ENCODE data around the gene UPP1.
"Not testable (repeated sequence)": the region's sequence is repeated elsewhere in the genome, so short reads cannot be mapped to it uniquely, and the experiment has no call there.

The UPP1 gene

DNA sequence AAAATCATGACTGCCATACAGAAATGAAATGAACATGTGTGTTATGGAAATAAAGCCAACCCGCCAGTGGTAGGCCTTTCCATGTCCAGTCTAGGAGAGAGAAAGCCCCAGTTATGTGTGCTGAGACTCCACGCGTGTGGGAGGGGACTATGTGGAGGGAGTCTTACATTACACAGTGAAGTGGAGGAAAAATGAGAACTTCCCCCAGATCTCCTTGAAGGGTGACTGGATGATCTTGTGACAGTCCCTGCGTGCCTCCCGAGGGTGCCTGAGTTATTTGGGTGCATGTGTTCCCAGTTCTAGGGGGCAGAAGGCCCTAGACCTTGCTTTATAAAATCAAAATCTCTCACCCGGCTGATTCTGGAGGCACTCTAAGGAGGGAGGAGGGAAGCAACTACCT lies 24.2 kb downstream of the UPP1 start:
- no peak for DNase-seq

DNA sequence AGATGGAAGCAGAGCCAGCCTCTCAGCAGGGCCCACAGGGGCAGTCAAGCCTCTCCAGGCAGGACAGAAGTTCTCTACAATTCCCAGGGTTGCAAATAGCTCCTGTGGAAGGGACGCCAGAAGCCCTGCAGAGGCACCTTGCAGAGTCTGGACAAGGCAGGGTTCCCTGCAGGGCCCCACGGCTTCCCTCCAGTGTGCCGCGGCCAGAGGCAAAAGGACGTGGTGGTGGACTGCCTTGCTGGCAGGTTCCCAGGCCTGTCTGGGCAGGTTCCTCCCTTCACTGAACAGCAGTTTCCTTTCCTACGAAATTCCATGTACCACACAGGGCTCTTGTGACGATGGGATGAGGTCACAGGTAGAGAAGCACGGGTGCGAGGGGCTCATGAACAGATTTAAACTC lies 25.1 kb downstream of the UPP1 start:
- no peak for DNase-seq

DNA sequence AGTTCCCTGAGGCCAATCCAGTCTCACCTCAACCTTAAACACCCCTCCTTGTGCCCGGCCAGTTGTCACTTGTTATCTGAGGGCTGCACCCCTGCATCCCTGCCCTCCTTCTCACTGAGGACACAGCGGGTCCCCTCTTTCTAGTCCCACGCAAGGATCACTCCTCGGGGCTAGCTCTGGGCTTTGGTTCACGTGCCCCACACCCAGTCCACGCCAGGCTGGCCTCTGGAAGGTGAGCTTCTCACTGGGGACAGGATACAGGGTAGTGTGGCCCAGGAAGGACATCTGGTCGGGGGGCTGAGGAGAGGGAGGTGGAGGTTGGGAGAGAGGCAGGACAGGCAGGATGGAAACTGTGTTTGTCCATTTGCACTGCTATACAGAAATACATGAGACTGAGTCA lies 25.5 kb downstream of the UPP1 start:
- no peak for DNase-seq

DNA sequence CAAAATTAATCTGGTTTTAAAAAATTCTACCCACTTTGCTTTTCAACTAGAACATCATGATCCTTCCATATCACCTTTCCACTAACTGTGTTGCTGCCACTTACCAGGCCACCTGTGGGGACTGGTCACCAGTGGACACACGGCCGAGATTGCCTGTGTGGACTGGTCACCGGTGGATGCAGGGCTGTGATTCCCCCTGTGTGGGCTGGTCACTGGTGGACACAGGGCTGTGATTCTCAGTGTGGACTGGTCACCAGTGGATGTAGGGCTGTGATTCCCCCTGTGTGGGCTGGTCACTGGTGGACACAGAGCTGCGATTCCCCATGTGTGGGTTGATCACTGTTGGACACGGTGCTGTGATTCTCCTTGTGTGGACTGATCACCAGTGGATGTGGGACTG lies 27.0 kb downstream of the UPP1 start:
- DNase-seq = no peak

DNA sequence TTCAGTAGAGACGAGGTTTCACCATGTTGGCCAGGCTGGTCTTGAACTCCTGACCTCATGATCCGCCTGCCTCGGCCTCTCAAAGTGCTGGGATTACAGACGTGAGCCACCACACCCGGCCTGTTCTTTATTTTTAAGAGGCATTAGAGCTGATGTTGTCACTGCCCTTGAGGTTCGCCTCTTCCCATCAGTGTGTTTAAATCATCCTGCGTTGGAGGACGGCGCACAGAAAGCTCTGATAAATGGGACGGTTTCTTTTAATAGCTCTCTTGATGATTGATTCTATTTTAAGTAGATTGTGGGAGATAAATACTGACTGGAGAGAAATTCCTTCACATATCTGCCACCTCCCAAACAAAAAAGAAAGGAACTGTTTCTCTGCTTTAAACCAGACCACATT lies 29.0 kb downstream of the UPP1 start:
- no peak for DNase-seq

DNA sequence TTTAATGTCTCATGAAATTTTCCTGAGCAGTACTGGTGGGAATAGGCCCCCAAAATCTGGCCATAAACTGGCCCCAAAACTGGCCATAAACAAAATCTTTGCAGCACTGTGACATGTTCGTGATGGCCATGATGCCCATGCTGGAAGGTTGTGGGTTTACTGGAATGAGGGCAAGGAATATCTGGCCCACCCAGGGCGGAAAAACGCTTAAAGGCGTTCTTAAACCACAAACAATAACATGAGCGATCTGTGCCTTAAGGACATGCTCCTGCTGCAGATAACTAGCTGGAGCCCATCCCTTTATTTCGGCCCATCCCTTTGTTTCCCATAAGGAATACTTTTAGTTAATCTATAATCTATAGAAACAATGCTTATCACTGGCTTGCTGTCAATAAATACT lies 31.5 kb downstream of the UPP1 start:
- DNase-seq = not testable (repeated sequence)

DNA sequence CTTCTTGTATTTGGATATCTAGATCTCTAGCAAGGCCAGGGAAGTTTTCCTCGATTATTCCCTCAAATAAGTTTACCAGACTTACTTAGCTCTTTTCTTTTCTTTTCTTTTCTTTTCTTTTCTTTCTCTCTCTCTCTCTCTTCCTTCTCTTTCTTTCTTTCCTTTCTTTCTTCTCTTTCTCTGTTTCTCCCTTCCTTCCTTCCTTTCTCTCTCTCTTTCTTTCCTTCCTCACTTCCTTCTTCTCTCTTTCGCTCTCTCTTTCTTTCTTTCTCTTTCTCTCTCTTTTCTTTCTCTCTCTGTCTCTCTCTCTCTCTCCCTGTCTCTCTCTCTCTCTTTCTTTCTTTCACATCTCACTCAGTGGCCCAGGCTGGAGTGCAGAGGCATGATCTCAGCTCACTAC lies 37.0 kb downstream of the UPP1 start:
- DNase-seq = no peak

DNA sequence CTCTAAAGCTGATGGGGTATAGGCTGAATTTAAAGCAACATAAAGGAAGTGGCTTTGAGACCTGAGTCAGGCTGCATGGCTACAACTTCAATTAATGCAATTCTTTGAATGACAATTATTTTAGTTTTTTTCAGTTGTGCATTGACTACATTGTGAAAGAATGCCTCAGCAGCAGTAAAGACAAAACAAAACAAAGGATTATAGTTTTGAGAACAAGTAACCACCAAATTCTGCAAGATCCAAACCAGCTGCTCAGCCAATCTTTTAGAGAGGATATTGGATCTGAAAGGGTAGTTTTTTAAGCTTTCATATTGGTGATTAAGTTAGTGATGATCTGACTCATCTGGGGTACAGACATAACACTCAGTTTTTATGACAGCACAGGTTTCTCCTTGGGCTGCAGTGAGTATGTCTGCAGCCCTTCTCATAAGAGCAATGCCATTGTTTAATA lies 41.6 kb downstream of the UPP1 start:
- DNase-seq = no peak

DNA sequence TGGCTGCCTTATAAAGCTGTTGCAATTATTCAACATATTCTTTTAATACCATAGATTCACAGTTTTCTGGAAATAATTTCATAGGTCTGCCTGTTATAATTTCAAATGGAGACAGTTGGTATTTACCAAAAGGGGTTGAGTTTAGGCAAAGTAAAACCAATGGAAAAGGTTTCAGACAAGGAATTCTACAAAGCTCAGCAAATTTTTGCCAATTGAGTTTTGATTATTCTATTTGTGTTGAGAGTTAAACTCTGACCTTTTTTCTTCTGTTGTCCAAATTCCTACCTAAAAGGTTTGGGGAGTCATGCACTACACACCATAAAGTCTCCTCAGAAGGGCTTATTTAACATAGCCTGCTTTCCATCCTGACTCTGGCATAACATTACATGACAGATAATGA lies 43.7 kb downstream of the UPP1 start:
- no peak for DNase-seq

DNA sequence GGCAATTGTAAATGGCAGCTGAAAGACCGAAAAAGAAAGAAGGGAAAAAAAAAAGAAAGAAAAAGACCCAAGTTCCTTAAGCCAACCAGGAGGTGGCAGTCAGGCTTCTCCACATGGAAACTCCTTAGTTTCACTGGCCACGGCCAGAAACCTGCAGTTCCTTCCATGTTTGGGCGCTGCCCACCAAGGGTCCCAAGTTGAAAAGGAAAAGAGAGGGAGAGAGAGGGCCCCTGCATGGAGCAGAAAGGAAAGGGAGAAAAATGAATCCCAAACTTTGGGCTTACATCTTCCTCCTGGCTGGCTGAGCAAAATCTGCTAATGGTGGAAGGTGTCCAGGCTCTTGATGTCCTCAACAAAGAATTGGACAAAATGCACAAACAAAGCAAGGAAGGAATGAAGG lies 50.4 kb downstream of the UPP1 start:
- DNase-seq = no peak

DNA sequence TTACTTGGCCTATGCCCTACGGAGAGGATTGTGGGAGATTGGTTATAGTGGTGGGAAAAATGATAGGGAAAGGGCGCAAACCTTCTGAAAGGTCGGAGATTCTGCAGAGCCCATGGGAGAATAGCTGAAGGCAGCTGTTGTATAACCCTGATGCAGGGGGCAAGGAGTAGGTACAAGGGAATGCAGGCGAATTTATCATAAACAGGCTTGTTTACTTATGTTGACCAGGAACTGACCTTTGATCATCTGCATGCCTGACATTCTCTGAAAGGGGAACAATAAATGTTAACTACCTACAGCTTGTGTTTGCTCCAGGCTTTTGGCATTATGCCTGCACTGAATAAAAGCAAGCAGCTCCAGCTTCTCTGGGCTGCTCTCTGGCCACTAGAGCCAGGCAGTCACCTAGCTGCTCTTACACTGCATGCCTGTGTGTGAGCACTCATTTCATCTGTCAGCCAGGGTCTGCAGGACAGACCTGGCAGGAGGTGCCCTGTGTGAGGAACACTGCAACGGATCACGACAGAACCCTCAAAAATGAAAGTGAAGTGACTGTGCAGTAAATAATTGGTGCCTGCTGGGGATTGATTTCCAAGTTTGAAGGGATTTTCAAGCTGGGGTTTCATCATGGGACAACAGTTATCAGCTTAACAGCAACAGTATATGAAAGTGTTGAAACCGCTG lies 51.1 kb downstream of the UPP1 start:
- DNase-seq = no peak

DNA sequence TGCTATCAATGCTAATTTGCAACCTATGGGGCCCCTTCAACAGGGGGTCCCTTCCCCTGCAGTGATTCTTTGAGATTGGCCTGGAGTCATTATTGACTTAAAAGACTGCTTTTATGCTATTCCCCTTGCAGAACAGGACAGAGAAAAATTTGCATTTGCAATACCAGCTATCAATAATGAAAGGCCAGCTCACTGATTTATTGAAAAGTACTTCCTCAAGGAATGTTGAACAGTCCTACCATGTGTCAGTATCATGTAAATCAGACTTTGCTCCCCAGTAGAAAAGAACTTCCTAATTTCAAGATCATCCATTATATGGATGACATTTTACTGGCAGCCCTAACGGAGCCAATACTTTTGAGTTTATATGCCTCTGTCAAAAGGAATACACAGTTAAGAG lies 52.5 kb downstream of the UPP1 start:
- no peak for DNase-seq

DNA sequence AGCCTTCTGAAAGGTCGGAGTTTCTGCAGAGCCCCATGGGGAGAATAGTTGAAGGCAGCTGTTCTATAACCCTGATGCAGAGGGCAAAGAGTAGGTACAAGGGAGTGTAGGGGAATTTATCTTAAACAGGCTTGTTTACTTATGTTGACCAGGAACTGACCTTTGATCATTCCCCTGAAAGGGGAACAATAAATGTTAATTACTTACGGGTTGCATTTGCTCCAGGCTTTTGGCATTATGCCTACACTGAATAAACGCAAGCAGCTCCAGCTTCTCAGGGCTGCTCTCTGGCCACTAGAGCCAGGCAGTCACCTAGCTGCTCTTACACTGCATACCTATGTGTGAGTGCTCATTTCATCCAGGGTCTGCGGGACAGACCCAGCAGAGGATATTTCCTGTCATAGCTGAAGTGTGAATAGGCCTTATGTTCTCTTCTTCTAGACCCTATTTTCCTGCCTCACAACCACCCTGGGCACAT lies 55.3 kb downstream of the UPP1 start:
- no peak for DNase-seq

DNA sequence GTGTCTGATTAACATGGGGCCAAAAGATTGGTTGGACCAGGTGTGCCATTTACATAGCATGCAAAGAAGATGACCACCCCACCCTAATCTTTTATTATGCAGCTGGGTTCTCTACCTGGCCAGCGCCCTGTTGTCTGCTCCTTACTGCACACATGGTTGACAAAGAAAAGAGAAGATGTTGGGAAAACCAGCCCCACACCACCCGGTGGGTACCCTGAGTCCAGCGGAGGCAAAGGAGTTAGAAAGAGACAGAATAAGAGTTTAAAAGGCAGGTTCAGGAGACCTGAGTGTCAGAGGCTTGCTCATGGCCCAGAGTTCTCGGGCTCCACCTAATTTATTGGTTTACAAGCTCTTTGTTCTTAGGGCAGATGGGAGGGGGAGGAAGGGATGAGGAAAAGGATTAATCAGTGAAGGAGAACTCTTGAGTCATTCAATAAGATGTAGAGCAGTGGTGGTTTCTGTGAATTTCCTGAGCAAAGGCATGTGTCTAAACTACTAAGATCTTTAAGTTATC lies 58.1 kb downstream of the UPP1 start:
- no peak for DNase-seq

DNA sequence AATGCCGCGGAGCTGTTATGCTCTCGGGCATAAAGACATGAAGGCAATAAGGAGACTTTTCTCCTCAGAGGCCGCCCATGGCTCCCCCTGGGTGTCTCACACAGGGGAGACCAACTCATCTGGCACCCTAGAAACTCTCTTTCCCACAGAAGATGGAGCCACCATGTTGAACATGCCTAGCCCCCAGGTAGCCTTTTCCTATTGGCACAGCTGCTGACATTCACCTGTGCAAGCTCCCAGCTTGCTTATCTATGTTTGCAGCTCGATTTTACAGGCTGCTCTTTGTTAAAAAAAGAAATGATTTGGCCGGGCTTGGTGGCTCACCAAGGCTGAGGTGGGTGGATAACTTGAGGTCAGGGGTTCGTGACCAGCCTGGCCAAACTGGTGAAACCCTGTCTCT lies 58.6 kb downstream of the UPP1 start:
- not testable (repeated sequence) for DNase-seq

DNA sequence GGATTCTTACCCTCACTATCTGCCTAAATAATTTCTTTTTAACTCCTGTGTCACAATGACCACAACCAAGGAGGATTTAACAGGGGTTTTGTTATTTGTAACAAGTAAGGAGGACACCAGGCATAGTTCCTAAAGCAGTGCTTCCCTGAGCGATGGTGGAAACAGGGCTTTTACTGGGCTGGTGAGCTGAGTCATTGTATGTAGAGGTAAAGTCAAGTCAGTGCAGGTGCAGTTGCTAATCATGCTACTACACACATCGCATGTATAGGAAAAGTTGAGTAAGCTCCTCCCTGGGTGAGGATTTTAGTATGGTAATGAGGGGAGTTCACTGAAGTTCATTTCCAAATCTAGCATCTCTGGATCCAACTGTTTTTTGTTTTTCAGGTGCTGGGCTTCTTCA lies 59.2 kb downstream of the UPP1 start:
- no peak for DNase-seq

DNA sequence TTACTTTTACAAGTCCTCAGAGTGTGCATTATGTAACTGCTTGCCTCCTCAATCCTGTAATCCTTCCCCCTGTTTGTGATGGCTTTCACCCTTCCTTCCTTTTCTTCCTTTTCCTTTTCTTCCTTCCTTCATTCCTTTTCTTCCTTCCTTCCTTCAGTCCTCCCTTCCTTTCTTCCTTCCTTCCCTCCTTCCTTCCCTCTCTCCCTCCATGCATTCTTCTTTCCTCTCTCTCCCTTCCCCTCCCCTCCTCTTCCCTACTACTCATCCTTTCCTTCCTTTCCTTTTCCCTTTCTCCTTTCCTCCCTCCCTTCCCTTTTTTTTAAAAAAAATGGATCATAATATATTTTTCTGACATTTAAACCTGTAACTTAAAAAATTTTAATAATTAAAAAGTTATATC lies 60.0 kb downstream of the UPP1 start:
- DNase-seq = no peak

DNA sequence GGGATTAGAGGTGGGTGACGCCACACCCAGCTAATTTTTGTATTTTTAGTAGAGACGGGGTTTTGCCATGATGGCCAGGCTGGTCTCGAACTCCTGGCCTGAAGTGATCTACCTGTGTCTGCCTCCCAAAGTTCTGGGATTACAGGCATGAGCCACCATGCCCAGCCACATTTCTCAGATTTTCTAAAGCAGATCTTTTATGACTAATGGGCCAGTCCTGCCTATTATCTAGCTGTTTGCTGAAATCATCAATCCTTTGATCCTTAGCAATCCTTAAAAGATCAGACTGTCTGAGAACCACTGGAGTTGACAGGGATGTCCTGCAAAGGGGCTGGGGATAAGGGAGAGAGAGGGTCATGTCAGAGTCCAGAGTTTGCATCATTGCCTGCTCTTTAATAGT lies 61.0 kb downstream of the UPP1 start:
- DNase-seq = no peak

DNA sequence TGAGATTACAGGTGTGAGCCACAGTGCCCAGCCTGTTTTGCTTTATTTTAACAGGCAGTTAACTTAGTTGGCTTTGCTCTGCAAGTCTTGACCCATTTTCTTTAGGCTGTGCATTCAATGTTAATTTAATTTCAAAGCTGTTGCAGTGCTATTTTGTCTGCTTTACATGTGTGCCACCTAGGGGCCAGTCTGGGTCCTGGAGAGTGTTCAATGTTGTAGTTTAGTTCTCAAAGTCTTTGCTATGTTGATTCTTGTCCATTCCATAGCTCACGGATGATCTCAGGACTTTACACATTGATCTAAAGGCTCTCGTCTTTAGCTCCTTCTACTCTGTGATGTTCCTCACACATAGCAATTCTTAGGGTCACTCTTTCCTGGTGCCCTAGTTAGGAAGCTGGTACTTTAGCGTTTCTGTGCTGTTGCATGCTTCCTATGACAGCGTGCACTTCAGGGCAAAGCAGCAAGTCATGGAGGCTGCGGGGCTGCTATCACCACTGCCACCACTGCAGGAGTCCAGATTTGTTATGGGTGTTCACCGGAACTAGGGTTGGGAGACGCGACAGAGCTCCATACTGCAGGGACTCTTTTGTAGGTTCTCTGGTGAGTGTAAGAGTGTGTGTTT lies 65.8 kb downstream of the UPP1 start:
- no peak for DNase-seq
